Measurements from ENCODE around the gene GSTA3. TPM values are rescaled to one million over a fixed set of nuclear protein-coding genes. Genes with fewer than 3 reads are reported as not detected.

The GSTA3 gene
- total and polyA plus RNA-seq, 2 of the 4 experiments (the other 2 are of a cell fraction), result not detected

DNA sequence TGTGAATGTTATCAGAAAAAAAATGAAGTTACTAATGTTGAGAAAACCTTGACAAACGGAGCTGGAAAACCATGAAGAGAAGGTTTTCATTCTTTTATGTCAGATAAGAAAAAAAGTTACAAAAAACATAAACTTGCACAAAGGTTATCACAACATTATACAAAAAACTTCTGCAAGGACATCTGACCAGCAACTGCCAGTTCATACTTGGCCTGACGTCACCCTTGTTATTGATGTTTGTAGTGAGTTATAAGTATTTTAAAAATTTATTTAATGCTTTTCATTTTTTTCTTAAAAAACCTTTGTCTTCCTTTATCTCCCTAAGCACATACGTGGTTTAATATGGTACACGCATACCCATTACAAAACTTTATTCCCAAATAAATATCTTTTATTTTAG lies 16.3 kb downstream of the GSTA3 start:
- Histone ChIP-seq H3K56ac (ENCODE audit: extremely low read depth, insufficient read depth, low read length) (no peak overlapping the region), H2BK20ac (ENCODE audit: low read depth, low read length) (no peak overlapping the region), H3K4me2 (ENCODE audit: low read depth, low read length) (no peak overlapping the region), H2BK15ac (ENCODE audit: low read depth, low read length) (no peak overlapping the region), H2BK120ac (ENCODE audit: low read depth, low read length) (no peak overlapping the region), H3K9ac (ENCODE audit: low read depth, low read length) (no peak overlapping the region), H3K18ac (ENCODE audit: low read depth, low read length) (no peak overlapping the region), H2AK5ac (ENCODE audit: low read depth, low read length) (no peak overlapping the region), H4K20me1 (ENCODE audit: insufficient read depth, low read length) (no peaks in the 10 kb centered on the region), H3K4ac (ENCODE audit: low read depth, low read length) (no peak overlapping the region), H2AK9ac (replicated peaks; ENCODE audit: low read depth, low read length, poor library complexity) (no peak overlapping the region), H4K8ac (ENCODE audit: low read depth in 2 of 2, low read length in 2 of 2) (no peak overlapping the region), H2AFZ (replicated peaks; ENCODE audit: low read length, poor library complexity) (no peak overlapping the region), H3K79me1 (ENCODE audit: low read depth in 1 of 2, low read length in 2 of 2) (no peaks in the 10 kb centered on the region), H4K5ac (ENCODE audit: low read depth, low read length) (no peak overlapping the region), H3K4me3 (ENCODE audit: insufficient read depth, low read depth, low read length) (no peak overlapping the region), H3K9me1 (ENCODE audit: insufficient read depth, low read length) (no peaks in the 10 kb centered on the region; the same call in 1 of the 2 replicates), H3K36me3 (ENCODE audit: control insufficient read depth, insufficient read depth, low read length) (no peaks in the 10 kb centered on the region), H3K23ac (ENCODE audit: low read depth, low read length) (no peak overlapping the region), H3K9me3 (ENCODE audit: control insufficient read depth, insufficient read depth, low read length) (no peaks in the 10 kb centered on the region; the same call in 1 of the 2 replicates), H4K91ac (ENCODE audit: insufficient read depth, low read depth, low read length) (no peak overlapping the region), H3K14ac (replicated peaks; ENCODE audit: low read depth, low read length) (no peak overlapping the region), H2BK5ac (ENCODE audit: low read depth, low read length, poor library complexity, severe bottlenecking) (no peak overlapping the region), H3K27ac (ENCODE audit: insufficient read depth, low read length) (no peak overlapping the region), H3K4me1 (ENCODE audit: control insufficient read depth, insufficient read depth, low read length) (no peaks in the 10 kb centered on the region), H3K27me3 (ENCODE audit: control insufficient read depth, insufficient read depth, low read length) (peaks cover 4% of the 10 kb centered on the region)
- WGBS, 2 experiments (ENCODE audit: extremely low coverage in 2 of 2, insufficient read length in 1 of 2), result 100% methylated on average over 2 of the region's 4 CpGs; no CpG with 5 or more reads in 1 of the 2 experiments
- BruUV-seq (replicated peaks), result no TSS peak
- POLR2A ChIA-PET (ENCODE audit: unreplicated experiment), result interaction anchor here (0.7 kb wide), 1 partner anchor 466 kb away, joined by 5 read pairs; no protein-coding TSS in a partner anchor
- in situ Hi-C loops (cut with MboI; ENCODE audit: low sequenced_read_pairs), result no loop called here
- dilution Hi-C loops (cut with HindIII; ENCODE audit: low sequenced_read_pairs, unreplicated experiment), result no loop called here
- CTCF ChIA-PET, result no interaction called here
- TF ChIP-seq ELK1 (IDR thresholded peaks at IDR 0.05; ENCODE audit: borderline replicate concordance, low read depth, low read length), result no peak
- TF ChIP-seq RCOR1 (IDR thresholded peaks at IDR 0.05; ENCODE audit: insufficient replicate concordance, low read length), result no peak
- no peak for TF ChIP-seq USF2 (IDR thresholded peaks at IDR 0.05; ENCODE audit: low read depth, low read length)
- no peak for TF ChIP-seq CEBPB (IDR thresholded peaks at IDR 0.05; ENCODE audit: low read depth, low read length)
- TF ChIP-seq BHLHE40 (IDR thresholded peaks at IDR 0.05; ENCODE audit: low read depth, low read length), result no peak
- no peak for TF ChIP-seq MAFK (IDR thresholded peaks at IDR 0.05; ENCODE audit: low read depth, low read length)
- TF ChIP-seq CHD1 (IDR thresholded peaks at IDR 0.05; ENCODE audit: low read depth, low read length), result no peak
- TF ChIP-seq POLR2A (IDR thresholded peaks at IDR 0.05; ENCODE audit: low read depth, low read length), result no peak
- TF ChIP-seq SMC3 (IDR thresholded peaks at IDR 0.05; ENCODE audit: low read depth, low read length), result no peak
- TF ChIP-seq, protein P1, sequence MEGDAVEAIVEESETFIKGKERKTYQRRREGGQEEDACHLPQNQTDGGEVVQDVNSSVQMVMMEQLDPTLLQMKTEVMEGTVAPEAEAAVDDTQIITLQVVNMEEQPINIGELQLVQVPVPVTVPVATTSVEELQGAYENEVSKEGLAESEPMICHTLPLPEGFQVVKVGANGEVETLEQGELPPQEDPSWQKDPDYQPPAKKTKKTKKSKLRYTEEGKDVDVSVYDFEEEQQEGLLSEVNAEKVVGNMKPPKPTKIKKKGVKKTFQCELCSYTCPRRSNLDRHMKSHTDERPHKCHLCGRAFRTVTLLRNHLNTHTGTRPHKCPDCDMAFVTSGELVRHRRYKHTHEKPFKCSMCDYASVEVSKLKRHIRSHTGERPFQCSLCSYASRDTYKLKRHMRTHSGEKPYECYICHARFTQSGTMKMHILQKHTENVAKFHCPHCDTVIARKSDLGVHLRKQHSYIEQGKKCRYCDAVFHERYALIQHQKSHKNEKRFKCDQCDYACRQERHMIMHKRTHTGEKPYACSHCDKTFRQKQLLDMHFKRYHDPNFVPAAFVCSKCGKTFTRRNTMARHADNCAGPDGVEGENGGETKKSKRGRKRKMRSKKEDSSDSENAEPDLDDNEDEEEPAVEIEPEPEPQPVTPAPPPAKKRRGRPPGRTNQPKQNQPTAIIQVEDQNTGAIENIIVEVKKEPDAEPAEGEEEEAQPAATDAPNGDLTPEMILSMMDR (conservative IDR thresholded peaks at IDR 0.05; ENCODE audit: low read depth, low read length), result no peak
- TF ChIP-seq FOS (IDR thresholded peaks at IDR 0.05; ENCODE audit: low read depth, low read length), result no peak
- no peak for TF ChIP-seq RAD21 (IDR thresholded peaks at IDR 0.05; ENCODE audit: low read length)
- TF ChIP-seq MAZ (IDR thresholded peaks at IDR 0.05; ENCODE audit: borderline replicate concordance, low read depth, low read length), result no peak
- intact Hi-C loops (cut with micrococcal nuclease), result no loop called here
- DNase-seq (no peak), ATAC-seq (ENCODE audit: low read depth) (no peak)

Measured in IMR-90 (cell line).